Progenitor cell of endocrine pancreas (in vitro differentiated cells): Measurements from ENCODE around the gene M1AP. TPM values are rescaled to one million over a fixed set of nuclear protein-coding genes. Genes with fewer than 3 reads are reported as not detected.

Experiments
- DNase-seq: peaks from one replicate; pipeline ENCODE4 v3.0.0; 2021; ENCODE audit warnings: low spot score; ENCODE audit not compliant: unreplicated experiment
- H3K27ac Mint-ChIP-seq: 2 replicates; pipeline ENCODE4 v1.8.0; 2021; ENCODE audit warnings: mild to moderate bottlenecking, moderate library complexity, mixed read lengths
- H3K27me3 Mint-ChIP-seq: 2 replicates; pipeline ENCODE4 v1.8.0; 2021; ENCODE audit warnings: mixed read lengths
- H3K36me3 Mint-ChIP-seq: 2 replicates; pipeline ENCODE4 v1.8.0; 2022; ENCODE audit warnings: mixed read lengths; ENCODE audit not compliant: insufficient read depth
- H3K4me1 Mint-ChIP-seq: 2 replicates; pipeline ENCODE4 v1.8.0; 2021; ENCODE audit warnings: low read depth, mixed read lengths
- H3K4me3 Mint-ChIP-seq: 2 replicates; pipeline ENCODE4 v1.8.0; 2021; ENCODE audit warnings: low read depth, mild to moderate bottlenecking, moderate library complexity, mixed read lengths
- H3K9me3 Mint-ChIP-seq: 2 replicates; pipeline ENCODE4 v1.8.0; 2021; ENCODE audit warnings: low read depth, mixed read lengths
- total RNA-seq: library from RNA; stranded (reverse); gene quantifications from 2 replicates; pipeline ENCODE4 v1.2.1, GENCODE V29; 2021
- TF ChIP-seq, protein P1 (sequence below): fragments of 200-600 bp; sonication (generic); IDR thresholded peaks from one replicate; pipeline ENCODE4 v1.5.0; 2021; ENCODE audit warnings: antibody characterized with exemption, mild to moderate bottlenecking; ENCODE audit not compliant: unreplicated experiment

M1AP gene
- total RNA-seq, 1 donor from 2014 or later: 2.5 TPM

- Mint-ChIP-seq H3K27me3 (peaks cover 11% of the 10 kb centered on the region), H3K27ac (no peak overlapping the region), H3K4me1 (peaks cover 1% of the 10 kb centered on the region), H3K4me3 (no peak overlapping the region), H3K9me3 (no peaks in the 10 kb centered on the region), H3K36me3 (no peaks in the 10 kb centered on the region)
- TF ChIP-seq, protein P1, sequence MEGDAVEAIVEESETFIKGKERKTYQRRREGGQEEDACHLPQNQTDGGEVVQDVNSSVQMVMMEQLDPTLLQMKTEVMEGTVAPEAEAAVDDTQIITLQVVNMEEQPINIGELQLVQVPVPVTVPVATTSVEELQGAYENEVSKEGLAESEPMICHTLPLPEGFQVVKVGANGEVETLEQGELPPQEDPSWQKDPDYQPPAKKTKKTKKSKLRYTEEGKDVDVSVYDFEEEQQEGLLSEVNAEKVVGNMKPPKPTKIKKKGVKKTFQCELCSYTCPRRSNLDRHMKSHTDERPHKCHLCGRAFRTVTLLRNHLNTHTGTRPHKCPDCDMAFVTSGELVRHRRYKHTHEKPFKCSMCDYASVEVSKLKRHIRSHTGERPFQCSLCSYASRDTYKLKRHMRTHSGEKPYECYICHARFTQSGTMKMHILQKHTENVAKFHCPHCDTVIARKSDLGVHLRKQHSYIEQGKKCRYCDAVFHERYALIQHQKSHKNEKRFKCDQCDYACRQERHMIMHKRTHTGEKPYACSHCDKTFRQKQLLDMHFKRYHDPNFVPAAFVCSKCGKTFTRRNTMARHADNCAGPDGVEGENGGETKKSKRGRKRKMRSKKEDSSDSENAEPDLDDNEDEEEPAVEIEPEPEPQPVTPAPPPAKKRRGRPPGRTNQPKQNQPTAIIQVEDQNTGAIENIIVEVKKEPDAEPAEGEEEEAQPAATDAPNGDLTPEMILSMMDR: no peak
- no peak for DNase-seq
Measured at GRCh38 chr2:74585406-74586185, 62.5 kb downstream of the M1AP start.

DNA sequence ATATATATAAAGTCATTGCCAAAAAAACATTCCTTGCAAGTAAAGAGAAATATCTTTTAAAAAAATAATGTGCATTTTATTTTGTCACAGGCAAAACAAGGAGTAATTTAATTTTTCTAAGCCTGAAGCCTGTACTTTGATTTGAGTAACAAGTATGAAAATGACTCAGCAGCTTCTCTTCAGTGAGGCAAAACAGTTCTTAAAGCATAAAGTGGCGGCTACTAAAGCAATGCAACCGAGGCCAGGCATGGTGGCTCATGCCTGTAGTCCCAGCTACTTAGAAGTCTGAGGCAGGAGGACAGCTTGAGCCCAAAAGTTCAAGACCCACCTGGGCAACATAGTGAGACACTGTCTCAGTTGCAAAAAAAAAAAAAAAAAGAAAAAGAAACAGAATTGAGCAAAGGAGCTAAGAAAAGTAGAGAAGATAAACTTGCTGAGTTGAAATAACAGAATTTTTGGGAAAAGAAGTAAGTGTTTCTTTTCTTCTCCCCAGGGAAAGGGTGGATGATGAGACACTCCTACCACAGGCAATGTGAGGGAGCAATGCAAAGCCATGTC lies 64.0 kb downstream of the M1AP start:
- peaks cover 1% of the 10 kb centered on the region for H3K4me1 Mint-ChIP-seq
- H3K27ac Mint-ChIP-seq: no peak overlapping the region
- no peaks in the 10 kb centered on the region for H3K9me3 Mint-ChIP-seq
- TF ChIP-seq, protein P1: no peak
- no peak for DNase-seq
- peaks cover 15% of the 10 kb centered on the region for H3K27me3 Mint-ChIP-seq
- H3K4me3 Mint-ChIP-seq: no peak overlapping the region
- no peaks in the 10 kb centered on the region for H3K36me3 Mint-ChIP-seq

DNA sequence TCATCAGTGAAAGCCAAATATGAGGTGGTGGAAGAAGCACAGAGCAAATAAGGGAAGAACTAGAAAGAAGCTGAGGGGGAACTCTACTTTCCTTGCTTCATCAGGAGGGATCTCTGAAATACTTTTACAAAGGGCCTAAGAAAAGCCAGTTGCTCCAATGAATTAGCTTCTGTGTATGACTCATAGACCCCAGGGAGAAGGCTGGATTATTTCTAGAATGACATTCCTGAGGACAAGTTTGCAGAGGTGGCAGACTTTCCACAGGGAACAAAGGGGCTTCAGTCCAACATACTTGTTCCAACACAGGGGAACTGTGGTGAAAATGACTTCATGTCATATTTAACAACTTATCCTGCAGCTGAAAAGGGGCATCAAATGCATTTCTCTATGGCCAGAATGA lies 64.6 kb downstream of the M1AP start:
- Mint-ChIP-seq H3K27ac (peak overlapping the region; percentile 15), H3K4me3 (no peak overlapping the region), H3K4me1 (peaks cover 1% of the 10 kb centered on the region), H3K36me3 (no peaks in the 10 kb centered on the region), H3K27me3 (peaks cover 11% of the 10 kb centered on the region), H3K9me3 (no peaks in the 10 kb centered on the region)
- TF ChIP-seq, protein P1: no peak
- DNase-seq: no peak

DNA sequence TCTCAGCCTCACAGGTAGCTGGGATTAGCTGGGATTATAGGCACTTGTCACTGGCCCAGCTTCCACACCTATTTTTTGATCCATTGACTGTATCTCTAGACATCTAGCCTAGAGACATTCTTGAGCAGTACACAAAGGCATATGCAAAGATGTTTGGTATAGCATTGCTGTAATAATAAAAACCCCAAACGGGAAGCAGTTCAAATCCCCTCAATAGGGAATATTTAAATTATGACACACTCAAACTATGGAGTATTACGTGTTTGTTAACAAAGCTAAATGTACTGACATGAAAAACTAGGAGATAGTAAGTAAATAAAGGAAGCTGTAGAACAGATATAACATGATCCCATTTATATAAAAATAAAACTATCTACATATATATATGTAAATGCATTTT lies 65.9 kb downstream of the M1AP start:
- Mint-ChIP-seq H3K27ac (no peak overlapping the region), H3K9me3 (no peaks in the 10 kb centered on the region), H3K36me3 (no peaks in the 10 kb centered on the region), H3K27me3 (peaks cover 14% of the 10 kb centered on the region), H3K4me3 (no peak overlapping the region), H3K4me1 (no peaks in the 10 kb centered on the region)
- DNase-seq: no peak
- TF ChIP-seq, protein P1: no peak

DNA sequence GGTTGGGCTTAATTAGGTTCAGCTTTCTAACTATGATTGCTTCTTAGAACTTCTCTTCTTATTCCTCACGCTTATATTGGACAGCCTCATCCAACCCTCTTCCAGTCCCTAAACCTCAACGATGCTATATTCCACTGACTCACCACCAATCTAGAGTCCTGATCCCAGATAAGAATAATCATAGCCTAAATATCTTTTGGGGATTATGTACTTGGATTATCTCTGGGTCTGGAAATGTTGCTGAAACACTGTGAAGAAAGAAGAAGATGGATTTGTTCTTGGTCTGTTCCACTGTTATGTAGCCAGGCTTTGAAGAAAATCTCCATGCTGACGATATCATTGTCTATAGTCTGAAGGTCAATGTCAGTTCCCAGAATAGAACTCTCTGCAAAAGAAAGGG lies 66.7 kb downstream of the M1AP start:
- H3K27ac Mint-ChIP-seq: no peak overlapping the region
- H3K9me3 Mint-ChIP-seq: no peaks in the 10 kb centered on the region
- H3K36me3 Mint-ChIP-seq: no peaks in the 10 kb centered on the region
- peaks cover 19% of the 10 kb centered on the region for H3K27me3 Mint-ChIP-seq
- TF ChIP-seq, protein P1: no peak
- H3K4me3 Mint-ChIP-seq: no peak overlapping the region
- no peaks in the 10 kb centered on the region for H3K4me1 Mint-ChIP-seq
- DNase-seq: no peak
